GM21528 (cell line): ENCODE data around the gene ALG9.

Experiments used
- ATAC-seq: cut with Tn5 transposase; IDR thresholded peaks from one replicate; pipeline ENCODE4 v1.9.1; 2021; ENCODE audit warnings: mild to moderate bottlenecking, moderate library complexity; ENCODE audit not compliant: unreplicated experiment, low FRiP score

The ALG9 gene

GRCh38 chr11:111836721-111837120, 34.7 kb downstream of the ALG9 start:
- peak; percentile 66 for ATAC-seq

DNA sequence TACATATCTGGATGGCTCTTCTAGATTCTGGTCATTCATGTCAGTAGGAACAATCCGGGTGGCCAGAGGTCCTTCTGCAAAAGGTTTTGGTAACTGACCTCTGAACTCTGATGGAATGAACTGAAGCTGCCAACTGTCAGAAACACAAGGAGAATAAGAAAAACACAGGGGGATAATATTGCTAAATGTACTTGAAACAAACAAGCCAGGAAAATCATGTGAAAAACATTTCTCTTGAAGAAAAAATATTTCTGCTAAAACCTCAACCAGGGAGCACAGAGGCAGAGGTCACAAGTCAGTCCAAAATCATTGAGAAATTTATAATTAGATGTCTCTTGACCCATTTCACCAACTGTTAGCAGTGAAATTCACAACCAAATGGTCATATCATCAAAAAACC, 35.2 kb downstream of the ALG9 start:
- no peak for ATAC-seq

DNA sequence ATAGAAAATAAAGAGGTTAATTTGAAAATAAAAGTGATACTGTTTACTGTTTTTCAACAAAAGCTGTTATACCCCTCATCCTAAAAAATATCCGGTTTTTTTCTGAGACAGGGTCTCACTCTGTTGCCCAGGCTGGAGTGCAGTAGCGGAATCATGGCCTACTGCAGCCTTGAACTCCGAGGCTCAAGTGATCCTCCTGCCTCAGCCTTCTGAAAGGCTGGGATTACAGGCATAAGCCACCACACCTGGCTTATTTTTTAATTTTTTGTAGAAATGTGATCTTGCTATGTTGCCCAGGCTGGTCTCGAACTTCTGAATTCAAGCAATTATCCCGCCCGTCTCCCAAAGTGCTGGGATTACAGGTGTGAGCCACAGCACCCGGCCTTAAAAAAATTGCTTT, 35.7 kb downstream of the ALG9 start:
- ATAC-seq: no peak

GRCh38 chr11:111834432-111835163, 36.8 kb downstream of the ALG9 start:
- ATAC-seq: no peak

DNA sequence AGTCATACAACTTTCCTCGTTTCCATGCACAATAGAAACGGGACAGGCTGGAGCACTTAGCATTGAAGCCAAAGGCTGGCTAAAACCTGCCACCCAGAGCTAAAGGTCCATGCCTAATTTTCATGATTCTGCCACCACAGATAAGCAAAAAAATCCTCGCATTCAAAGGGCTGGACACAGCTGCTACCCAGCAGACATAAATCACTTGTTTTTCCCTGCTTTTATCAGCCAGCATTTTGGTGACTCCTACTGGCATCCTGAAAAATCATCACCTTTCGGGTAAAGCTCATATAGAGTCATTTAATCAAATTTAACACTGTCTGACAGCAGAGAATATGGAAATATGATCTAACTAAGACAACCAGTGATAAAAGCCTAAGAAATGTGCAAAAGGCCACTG, 37.9 kb downstream of the ALG9 start:
- no peak for ATAC-seq

DNA sequence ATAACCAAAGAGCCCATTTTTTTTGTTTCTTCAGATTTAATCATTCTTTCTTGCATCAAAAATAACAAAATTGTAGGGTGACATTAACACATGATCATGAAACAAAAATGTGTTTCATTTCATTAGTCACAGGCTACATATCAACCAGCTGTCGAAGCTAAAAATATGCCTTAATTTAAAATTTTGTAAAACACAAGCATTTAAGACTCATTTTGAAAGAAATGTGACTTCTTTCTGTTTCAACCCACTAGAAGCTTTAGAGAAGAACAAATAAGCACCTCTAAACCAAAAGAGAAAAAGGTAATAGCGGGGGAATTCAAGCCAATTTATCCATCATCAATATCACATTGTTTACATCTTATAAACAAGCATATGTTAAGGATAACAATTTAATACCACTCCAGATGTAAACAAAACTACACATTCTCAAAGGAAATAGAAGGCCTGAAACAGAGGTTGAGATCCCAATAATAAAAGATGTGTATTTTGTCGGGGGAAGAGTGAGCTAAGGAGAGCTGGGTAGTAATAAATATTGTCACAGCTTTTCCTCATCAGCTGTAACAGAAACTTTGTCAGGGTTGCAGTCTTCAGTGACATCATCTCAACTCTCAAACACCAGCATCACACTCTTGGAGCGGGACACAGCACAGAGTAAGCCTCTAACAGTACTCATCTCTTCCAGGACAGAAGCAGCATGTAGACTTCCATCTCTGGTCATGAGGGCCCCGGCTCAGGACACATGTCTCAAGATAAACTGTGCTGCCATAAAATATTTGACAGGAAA, 42.0 kb downstream of the ALG9 start:
- no peak for ATAC-seq

DNA sequence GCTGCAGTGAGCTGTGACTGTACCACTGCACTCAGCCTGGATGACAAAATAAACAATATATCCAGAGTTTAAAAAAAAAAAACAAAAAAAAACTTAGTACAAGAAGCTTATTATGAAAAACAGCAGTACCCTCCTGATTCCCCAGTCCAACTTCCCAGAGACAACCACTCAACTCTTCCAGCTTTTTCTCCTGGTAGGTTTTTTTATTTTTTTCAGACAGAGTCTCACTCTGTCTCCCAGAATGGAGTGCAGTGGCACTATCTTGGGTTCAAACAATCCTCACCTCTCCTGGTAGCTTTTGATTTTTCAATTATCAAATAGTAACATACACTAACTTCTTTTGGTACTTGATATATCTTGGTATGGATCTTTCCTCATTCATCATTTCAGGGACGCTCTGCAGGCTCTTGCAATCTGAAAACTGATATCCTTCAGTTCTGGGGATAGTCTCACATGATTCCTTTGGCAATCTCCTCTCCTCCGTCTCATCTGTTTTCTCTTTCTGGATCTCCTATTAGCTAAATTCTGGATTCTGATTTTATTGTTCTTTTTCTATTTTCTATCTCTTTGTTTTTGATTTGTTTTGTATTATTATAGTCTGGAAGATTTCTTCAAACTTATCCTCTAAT, 44.9 kb downstream of the ALG9 start:
- no peak for ATAC-seq

DNA sequence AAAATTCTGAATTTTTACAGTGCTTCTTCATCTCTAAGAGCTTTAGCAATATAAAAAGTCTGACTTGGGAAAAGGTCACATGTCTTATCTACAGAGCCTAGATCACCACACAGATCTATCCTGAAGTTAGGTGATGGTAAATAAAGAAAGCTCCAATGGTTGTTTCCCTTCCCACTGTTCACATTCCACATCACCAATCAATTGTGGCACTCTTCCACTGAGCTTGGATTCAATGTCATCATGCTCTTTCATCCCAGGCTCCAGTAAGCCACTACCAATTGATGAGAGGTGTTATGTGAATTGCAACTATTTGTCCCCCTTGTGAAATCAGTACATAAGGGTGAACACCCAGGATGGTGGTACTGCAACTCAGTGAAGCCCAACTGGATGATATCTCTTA, 47.8 kb downstream of the ALG9 start:
- no peak for ATAC-seq

DNA sequence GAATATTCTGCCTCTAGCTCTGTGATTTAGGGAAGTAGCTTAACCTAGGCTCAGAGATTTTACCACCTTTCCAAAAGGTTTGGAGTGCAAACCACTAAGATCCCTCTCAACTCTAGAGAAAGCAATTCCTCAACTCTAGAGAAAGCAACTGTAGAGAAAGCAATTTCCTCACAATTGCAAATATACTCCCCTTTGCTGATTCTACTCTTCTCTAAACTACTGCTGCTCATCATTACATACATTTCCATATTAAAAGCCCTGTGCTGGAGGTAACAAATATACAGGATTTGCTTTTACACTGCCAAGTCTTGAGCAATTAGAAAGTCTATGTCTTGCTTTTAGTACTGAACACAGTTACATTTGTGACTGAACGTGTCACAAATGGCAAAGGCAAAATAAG, 48.2 kb downstream of the ALG9 start:
- ATAC-seq: no peak

DNA sequence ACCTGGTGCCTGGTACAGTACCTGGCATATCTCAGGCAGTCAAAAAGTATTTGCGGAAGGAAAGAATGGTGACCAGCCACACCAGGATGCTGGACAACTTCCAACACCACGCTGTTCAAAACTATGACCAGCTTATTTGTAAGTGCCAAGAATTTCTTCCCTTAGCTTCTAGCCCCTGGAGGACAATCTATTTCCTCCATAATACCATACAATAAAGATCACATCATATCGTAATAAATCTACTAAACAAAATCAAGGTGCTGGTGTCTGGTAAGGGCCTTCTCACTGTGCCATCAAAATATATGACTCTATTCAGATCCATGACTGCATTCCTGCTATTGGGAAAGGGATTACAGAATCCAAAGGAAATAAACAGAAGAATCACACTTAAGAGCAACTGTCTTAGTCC, 51.5 kb downstream of the ALG9 start:
- no peak for ATAC-seq

- ATAC-seq: no peak
Measured at GRCh38 chr11:111819161-111819828, 52.1 kb downstream of the ALG9 start.

DNA sequence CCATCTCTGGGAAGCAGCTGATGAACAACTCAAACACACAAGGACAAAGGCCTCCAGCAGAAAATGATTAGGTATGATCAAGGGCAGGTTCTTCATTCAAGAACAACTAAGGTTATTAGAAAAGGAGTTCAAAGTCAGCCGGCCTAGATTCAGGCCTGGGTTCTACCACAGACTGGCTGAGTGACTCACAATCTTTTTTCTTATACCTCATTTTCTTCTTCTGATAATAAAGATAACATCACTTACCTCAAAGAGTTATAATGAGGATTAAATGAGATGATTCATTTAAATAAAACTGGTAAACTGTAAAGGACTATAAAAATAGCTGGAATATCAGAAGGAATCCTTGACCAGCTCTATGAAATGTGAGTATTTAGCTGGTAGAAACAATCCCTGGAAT, 55.9 kb downstream of the ALG9 start:
- no peak for ATAC-seq

DNA sequence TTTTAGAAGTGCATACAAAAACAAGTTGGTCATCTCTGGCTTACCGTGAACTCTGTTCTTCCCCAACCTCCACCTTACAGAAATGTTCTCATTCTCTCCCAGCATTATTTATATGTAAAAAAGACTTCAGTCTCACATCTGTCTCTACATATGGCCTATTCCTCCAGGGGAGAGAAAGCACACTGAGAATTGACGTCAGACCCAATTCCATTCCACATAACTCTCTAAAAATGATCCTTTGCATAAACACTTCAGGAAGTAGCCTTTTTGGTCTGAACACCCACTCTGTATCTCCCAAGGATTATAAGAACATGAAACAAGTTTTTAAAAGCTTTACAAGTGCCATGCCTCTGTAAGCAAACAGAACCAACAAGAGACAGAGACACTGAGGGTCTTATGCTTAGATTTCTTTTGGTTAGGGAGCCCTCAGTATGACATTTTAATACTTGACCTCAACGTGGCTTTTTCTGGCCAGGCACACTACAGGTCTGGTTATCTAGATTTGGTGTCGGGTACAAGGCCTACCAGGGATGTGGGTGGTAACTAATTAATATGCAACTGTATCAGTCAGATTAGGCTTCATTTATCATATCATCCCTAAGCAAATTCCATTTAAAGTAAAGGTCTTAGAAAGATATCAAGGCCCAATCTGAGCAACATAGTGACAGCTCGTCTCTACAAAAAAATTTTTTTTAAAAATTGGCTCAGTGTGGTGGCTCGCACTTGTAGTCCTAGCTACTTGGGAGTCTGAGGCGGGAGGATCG, 56.6 kb downstream of the ALG9 start:
- no peak for ATAC-seq

- ATAC-seq: no peak
Measured at GRCh38 chr11:111814106-111814505, 57.3 kb downstream of the ALG9 start.

- no peak for ATAC-seq
Measured at GRCh38 chr11:111812211-111812610, 59.2 kb downstream of the ALG9 start.

- ATAC-seq: no peak
Measured at GRCh38 chr11:111811445-111811844, 59.9 kb downstream of the ALG9 start.

GRCh38 chr11:111808834-111809233, 62.5 kb downstream of the ALG9 start:
- no peak for ATAC-seq

DNA sequence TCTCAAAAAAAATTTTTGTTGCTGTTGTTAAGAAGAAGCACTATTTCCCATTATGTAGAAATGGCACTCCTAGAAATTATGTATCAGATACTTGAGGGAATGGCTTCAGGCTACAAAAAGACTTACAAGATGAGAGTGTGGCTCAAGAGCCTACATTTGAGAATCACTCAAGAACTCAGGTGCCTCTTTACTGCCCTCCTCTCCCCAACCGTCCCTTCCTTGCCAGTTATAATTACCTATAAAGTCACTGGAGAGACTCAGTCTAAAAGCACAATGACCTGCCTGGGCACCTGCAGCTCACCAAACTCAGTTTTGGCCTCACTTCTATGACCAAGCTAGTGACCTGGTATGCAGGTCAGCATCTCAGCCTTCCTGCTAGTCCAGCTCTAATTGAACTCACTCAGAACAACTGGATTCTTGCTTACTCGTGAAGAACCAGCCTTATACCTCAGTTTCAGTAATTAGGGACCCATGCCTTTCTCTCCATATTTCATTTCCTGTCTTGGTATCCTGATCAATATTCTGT, 63.3 kb downstream of the ALG9 start:
- no peak for ATAC-seq

- ATAC-seq: no peak
Measured at GRCh38 chr11:111807076-111807475, 64.3 kb downstream of the ALG9 start.

DNA sequence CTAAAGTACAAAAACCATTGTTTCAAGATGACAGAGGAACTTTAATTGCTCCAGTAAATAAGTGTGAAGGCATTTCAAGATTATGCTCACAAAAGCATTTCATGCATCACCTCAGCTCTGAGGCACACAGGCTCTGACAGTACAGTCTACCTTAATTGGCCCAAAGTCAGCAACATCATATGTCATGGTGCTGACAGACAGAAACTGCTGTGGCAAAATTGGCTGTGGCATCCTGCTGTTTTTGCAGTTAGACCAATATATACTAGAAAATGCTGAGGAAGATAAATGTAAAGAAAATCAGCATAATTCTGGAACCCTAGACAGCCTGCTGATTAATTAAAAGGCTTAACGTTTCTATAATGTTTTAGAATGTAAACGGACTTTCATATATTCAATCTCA, 70.2 kb downstream of the ALG9 start:
- ATAC-seq: no peak
